ENCODE measurements around the gene PLXNA1. TPM values are rescaled to one million over a fixed set of nuclear protein-coding genes. Genes with fewer than 3 reads are reported as not detected.

PLXNA1 gene
- total and polyA plus RNA-seq, 9 donors: 22.6 to 51.5 (median 40.6) TPM

GRCh38 chr3:126952983-126953660 is 29.8 kb upstream of the PLXNA1 start:
- Histone ChIP-seq H3K9me3 (replicated peaks; ENCODE audit: control insufficient read depth, low read depth, low read length) (no peaks in the 10 kb centered on the region), H3K27me3 (ENCODE audit: control insufficient read depth, insufficient read depth, low read length) (no peaks in the 10 kb centered on the region), H3K4me1 (ENCODE audit: control insufficient read depth, insufficient read depth, low read length) (peaks cover 5% of the 10 kb centered on the region), H3K36me3 (ENCODE audit: control insufficient read depth, insufficient read depth, low read length) (no peaks in the 10 kb centered on the region), H3K4me3 (ENCODE audit: low read length) (no peak overlapping the region), H3K27ac (ENCODE audit: low read length) (no peak overlapping the region)
- 91% methylated on average over 8 of the region's 12 CpGs for WGBS (ENCODE audit: insufficient coverage)
- DNase-seq: no peak

DNA sequence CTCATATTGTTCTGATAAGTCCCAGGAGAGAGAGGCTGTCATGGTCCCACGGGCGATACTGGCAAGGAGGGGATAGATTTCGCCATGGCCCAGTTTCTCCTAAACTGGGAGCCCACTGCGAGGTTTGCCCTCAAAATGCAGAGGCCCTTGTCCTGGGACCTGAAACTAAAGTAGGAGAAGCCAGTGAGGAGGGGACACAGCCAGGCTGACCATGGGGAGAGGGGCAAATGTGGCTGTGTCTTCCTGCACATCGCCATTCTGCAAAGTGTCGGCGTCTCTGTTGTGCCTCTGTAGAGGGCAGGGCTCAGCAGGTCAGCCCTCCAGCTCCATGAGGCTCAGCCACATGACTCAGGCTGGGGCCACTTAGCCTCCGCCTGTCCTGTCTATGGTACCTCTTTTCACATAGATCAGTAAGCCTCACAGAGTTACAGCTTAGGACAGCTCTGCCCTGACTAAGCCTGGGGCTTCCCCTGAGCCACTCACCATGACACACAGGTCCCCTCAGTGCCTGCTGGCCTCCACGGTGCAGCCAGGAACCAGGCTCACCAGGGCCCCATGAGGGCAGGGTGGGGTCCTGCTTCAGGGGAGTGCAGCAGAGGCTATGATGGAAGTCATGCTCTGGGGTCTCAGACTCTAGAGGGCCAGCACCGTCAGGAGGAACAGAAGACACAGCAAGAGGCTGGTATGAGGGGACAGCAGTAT is 28.6 kb upstream of the PLXNA1 start:
- WGBS (ENCODE audit: insufficient coverage): 85% methylated on average over 10 of the region's 10 CpGs
- Histone ChIP-seq H3K4me3 (ENCODE audit: low read length) (no peak overlapping the region), H3K4me1 (ENCODE audit: control insufficient read depth, insufficient read depth, low read length) (no peaks in the 10 kb centered on the region), H3K9me3 (replicated peaks; ENCODE audit: control insufficient read depth, low read depth, low read length) (no peaks in the 10 kb centered on the region), H3K27ac (ENCODE audit: low read length) (no peak overlapping the region), H3K27me3 (ENCODE audit: control insufficient read depth, insufficient read depth, low read length) (no peaks in the 10 kb centered on the region), H3K36me3 (ENCODE audit: control insufficient read depth, insufficient read depth, low read length) (no peaks in the 10 kb centered on the region)
- DNase-seq: no peak

DNA sequence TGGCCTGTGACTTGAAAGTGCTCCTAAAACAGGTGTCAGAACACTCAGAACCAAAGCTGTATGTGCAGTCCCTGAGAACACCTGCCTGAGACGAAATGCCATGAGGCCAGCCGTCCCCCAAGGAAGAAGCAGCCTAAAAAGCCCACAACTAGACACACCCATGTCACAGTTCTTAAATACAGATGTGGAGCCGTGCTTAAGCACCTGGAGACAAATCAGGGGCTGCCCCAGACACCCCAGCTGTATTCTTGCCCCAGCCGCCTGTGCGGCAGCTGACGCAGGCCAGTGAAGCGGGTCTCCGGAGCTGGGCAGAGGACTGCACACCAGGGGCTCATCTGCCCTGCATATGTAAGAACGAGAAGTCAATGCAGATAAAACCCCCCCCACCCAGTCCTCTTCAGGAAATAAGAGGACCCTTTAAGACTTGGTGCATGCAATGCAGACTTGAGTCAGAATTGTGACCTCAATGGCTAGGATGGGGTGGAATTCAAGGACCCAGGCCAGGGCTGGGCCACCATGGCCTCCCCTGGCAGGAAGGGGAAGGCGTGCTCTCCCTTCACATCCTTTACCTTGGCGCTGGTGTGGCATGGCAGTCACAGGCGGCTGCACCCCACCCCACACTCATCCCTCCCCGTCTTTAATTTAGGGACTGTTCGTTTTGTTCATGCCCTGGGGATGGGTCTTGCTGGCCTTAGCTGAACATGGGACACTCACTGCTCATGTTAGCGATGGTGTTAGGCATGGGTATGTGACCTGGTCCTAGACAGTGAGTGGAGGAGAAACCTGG is 27.7 kb upstream of the PLXNA1 start:
- no peak for DNase-seq
- no peaks in the 10 kb centered on the region for H3K36me3 ChIP-seq (ENCODE audit: control insufficient read depth, insufficient read depth, low read length)
- peaks cover 4% of the 10 kb centered on the region for H3K4me1 ChIP-seq (ENCODE audit: control insufficient read depth, insufficient read depth, low read length)
- no peaks in the 10 kb centered on the region for H3K9me3 ChIP-seq (replicated peaks; ENCODE audit: control insufficient read depth, low read depth, low read length)
- no peak overlapping the region for H3K27ac ChIP-seq (ENCODE audit: low read length)
- no peaks in the 10 kb centered on the region for H3K27me3 ChIP-seq (ENCODE audit: control insufficient read depth, insufficient read depth, low read length)
- WGBS (ENCODE audit: insufficient coverage): 81% methylated on average over 8 of the region's 15 CpGs
- no peak overlapping the region for H3K4me3 ChIP-seq (ENCODE audit: low read length)

GRCh38 chr3:126956361-126956760 is 26.6 kb upstream of the PLXNA1 start:
- Histone ChIP-seq H3K4me3 (ENCODE audit: low read length) (no peak overlapping the region), H3K9me3 (replicated peaks; ENCODE audit: control insufficient read depth, low read depth, low read length) (no peaks in the 10 kb centered on the region), H3K4me1 (ENCODE audit: control insufficient read depth, insufficient read depth, low read length) (peaks cover 16% of the 10 kb centered on the region), H3K27ac (ENCODE audit: low read length) (no peak overlapping the region), H3K36me3 (ENCODE audit: control insufficient read depth, insufficient read depth, low read length) (no peaks in the 10 kb centered on the region), H3K27me3 (ENCODE audit: control insufficient read depth, insufficient read depth, low read length) (no peaks in the 10 kb centered on the region)
- WGBS (ENCODE audit: insufficient coverage): 47% methylated on average over 5 of the region's 8 CpGs
- no peak for DNase-seq

GRCh38 chr3:126956866-126957650 is 25.9 kb upstream of the PLXNA1 start:
- no peaks in the 10 kb centered on the region for H3K27me3 ChIP-seq (ENCODE audit: control insufficient read depth, insufficient read depth, low read length)
- peaks cover 23% of the 10 kb centered on the region for H3K4me1 ChIP-seq (ENCODE audit: control insufficient read depth, insufficient read depth, low read length)
- H3K9me3 ChIP-seq (replicated peaks; ENCODE audit: control insufficient read depth, low read depth, low read length): no peaks in the 10 kb centered on the region
- H3K4me3 ChIP-seq (ENCODE audit: low read length): no peak overlapping the region
- no peaks in the 10 kb centered on the region for H3K36me3 ChIP-seq (ENCODE audit: control insufficient read depth, insufficient read depth, low read length)
- 82% methylated on average over 18 of the region's 23 CpGs for WGBS (ENCODE audit: insufficient coverage)
- no peak overlapping the region for H3K27ac ChIP-seq (ENCODE audit: low read length)
- no peak for DNase-seq

DNA sequence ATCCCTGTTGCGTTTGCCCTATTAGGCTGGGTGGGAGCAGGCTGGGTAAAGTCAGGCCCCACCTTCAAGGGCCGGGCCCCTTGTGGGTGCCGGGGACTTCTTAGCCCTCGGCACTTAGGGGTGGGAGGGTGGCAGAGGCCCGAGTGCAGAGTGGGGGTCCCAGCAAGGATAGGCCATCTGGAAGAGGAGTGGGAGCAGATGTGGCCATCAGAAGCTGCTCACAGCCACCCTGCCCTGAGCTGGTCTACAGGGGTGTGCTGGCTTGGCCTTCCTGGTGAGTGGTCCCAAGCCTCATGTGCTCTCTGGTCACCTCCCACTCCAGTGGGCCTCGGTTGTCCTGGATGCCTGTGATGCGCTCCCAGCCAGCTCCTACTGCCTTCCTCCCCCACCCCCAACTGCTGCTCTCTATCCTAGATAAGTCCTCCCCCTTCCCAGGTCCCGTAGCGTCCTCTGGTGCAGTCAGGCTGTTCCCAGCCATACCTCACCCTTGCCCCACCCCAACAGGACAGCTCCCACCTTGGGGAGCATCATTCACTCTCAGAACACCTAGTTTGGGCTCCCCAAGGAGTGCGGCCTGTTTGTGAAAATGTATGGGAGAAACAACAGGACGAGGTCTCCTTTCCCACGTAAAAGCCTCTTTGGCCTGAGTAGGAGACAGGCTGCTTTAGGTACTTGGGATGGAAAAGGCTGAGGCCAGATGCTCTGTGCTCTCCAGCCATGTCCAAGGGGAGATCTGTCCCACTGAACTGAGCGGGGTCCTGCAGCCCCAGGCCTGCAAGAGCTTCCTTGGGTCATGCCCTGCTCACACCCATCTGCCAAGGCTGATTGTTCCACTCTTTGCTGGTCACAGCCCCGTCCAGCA is 24.9 kb upstream of the PLXNA1 start:
- Histone ChIP-seq H3K36me3 (ENCODE audit: control insufficient read depth, insufficient read depth, low read length) (no peaks in the 10 kb centered on the region), H3K4me1 (ENCODE audit: control insufficient read depth, insufficient read depth, low read length) (peaks cover 30% of the 10 kb centered on the region), H3K27ac (ENCODE audit: low read length) (no peak overlapping the region), H3K4me3 (ENCODE audit: low read length) (no peak overlapping the region), H3K27me3 (ENCODE audit: control insufficient read depth, insufficient read depth, low read length) (no peaks in the 10 kb centered on the region), H3K9me3 (replicated peaks; ENCODE audit: control insufficient read depth, low read depth, low read length) (no peaks in the 10 kb centered on the region)
- 90% methylated on average over 11 of the region's 14 CpGs for WGBS (ENCODE audit: insufficient coverage)
- no peak for DNase-seq

DNA sequence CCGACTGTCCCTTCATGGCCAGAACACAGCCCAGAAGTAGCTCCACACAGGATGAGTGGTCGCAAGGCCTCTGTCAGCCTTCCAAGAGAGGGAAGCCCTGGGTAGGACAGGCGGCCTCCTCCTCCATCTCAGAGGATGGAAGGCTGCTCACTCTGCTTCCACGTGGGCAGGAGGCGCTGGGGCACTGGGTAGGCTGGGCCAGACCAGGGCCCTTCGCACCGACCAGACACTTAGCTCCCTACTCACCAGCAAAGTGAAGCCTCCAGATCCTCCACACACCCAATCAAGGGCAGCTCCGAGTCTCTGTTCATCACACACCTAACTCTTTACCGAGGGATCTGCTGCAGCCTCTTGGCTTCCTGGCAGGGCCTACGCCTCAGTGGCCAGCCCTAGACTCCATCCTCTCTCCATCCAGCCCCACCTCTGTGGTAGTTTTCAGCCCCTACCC is 24.3 kb upstream of the PLXNA1 start:
- WGBS (ENCODE audit: insufficient coverage): 79% methylated on average over 9 of the region's 10 CpGs
- H3K36me3 ChIP-seq (ENCODE audit: control insufficient read depth, insufficient read depth, low read length): no peaks in the 10 kb centered on the region
- H3K4me1 ChIP-seq (ENCODE audit: control insufficient read depth, insufficient read depth, low read length): peaks cover 30% of the 10 kb centered on the region
- H3K4me3 ChIP-seq (ENCODE audit: low read length): no peak overlapping the region
- no peak for DNase-seq
- no peaks in the 10 kb centered on the region for H3K9me3 ChIP-seq (replicated peaks; ENCODE audit: control insufficient read depth, low read depth, low read length)
- H3K27me3 ChIP-seq (ENCODE audit: control insufficient read depth, insufficient read depth, low read length): peaks cover 2% of the 10 kb centered on the region
- H3K27ac ChIP-seq (ENCODE audit: low read length): no peak overlapping the region

- no peak overlapping the region for H3K4me3 ChIP-seq (ENCODE audit: low read length)
- H3K27ac ChIP-seq (ENCODE audit: low read length): no peak overlapping the region
- peaks cover 2% of the 10 kb centered on the region for H3K27me3 ChIP-seq (ENCODE audit: control insufficient read depth, insufficient read depth, low read length)
- DNase-seq: no peak
- H3K4me1 ChIP-seq (ENCODE audit: control insufficient read depth, insufficient read depth, low read length): peaks cover 32% of the 10 kb centered on the region
- H3K36me3 ChIP-seq (ENCODE audit: control insufficient read depth, insufficient read depth, low read length): no peaks in the 10 kb centered on the region
- WGBS (ENCODE audit: insufficient coverage): 71% methylated on average over 7 of the region's 10 CpGs
- no peaks in the 10 kb centered on the region for H3K9me3 ChIP-seq (replicated peaks; ENCODE audit: control insufficient read depth, low read depth, low read length)
Measured at GRCh38 chr3:126959136-126959920, 23.6 kb upstream of the PLXNA1 start.
